IMR-90 (cell line): Measurements from ENCODE around the gene SPINT3. TPM values are rescaled to one million over a fixed set of nuclear protein-coding genes. Genes with fewer than 3 reads are reported as not detected.

ENCODE experiments used
- ATAC-seq: fragments of 200-7000 bp; cut with Tn5 transposase; 2 replicates; pipeline ENCODE4 v1.9.1; 2020; ENCODE audit warnings: low read depth, mild to moderate bottlenecking, moderate library complexity
- BruUV-seq: library from RNA; stranded (reverse); fragments of 400-500 nt; replicated peaks from 2 replicates; lab custom pipeline; 2021; lab: Mats Ljungman, UMichigan
- CTCF ChIA-PET: fragments of 300-600 bp; formaldehyde crosslinking; extraction: SDS; loops from one replicate; lab custom pipeline; 2021; ENCODE audit warnings: antibody characterized with exemption; lab: Yijun Ruan, JAX
- POLR2A ChIA-PET: fragments of 300-600 bp; sonication (Branson Sonifier 250); formaldehyde crosslinking; loops from one replicate; lab custom pipeline; 2022; ENCODE audit warnings: antibody characterized with exemption; ENCODE audit not compliant: unreplicated experiment; lab: Charles Lee
- DNase-seq: peaks from one replicate; pipeline ENCODE4 v3.0.0; 2013
- H2AFZ ChIP-seq: replicated peaks from 2 replicates; pipeline ENCODE3; 2013; ENCODE audit warnings: low read length, mild to moderate bottlenecking; ENCODE audit not compliant: poor library complexity
- H2AK5ac ChIP-seq: 2 replicates; pipeline ENCODE4 v1.6.1; 2013; ENCODE audit warnings: low read depth, low read length, inconsistent platforms
- H2AK9ac ChIP-seq: replicated peaks from 2 replicates; pipeline ENCODE3; 2013; ENCODE audit warnings: mild to moderate bottlenecking, low read depth, low read length, moderate library complexity; ENCODE audit not compliant: poor library complexity
- H2BK120ac ChIP-seq: 2 replicates; pipeline ENCODE4 v1.6.1; 2013; ENCODE audit warnings: low read depth, low read length, inconsistent platforms
- H2BK15ac ChIP-seq: 3 replicates; pipeline ENCODE4 v1.6.1; 2013; ENCODE audit warnings: low read depth, low read length, inconsistent platforms
- H2BK20ac ChIP-seq: 2 replicates; pipeline ENCODE4 v1.6.1; 2013; ENCODE audit warnings: low read depth, mild to moderate bottlenecking, inconsistent platforms, low read length, moderate library complexity
- H2BK5ac ChIP-seq: 2 replicates; pipeline ENCODE4 v1.6.1; 2013; ENCODE audit warnings: mild to moderate bottlenecking, low read depth, low read length, inconsistent platforms; ENCODE audit not compliant: poor library complexity, severe bottlenecking
- H3K14ac ChIP-seq: replicated peaks from 2 replicates; pipeline ENCODE4 v1.6.1; 2013; ENCODE audit warnings: low read depth, low read length, inconsistent platforms
- H3K18ac ChIP-seq: 2 replicates; pipeline ENCODE4 v1.6.1; 2013; ENCODE audit warnings: low read depth, low read length, control low read depth
- H3K23ac ChIP-seq: 2 replicates; pipeline ENCODE4 v1.6.1; 2013; ENCODE audit warnings: low read depth, low read length, inconsistent platforms
- H3K27ac ChIP-seq: 2 replicates; pipeline ENCODE4 v1.5.1; 2013; ENCODE audit warnings: mild to moderate bottlenecking, control low read depth, low read length; ENCODE audit not compliant: insufficient read depth
- H3K27me3 ChIP-seq: 2 replicates; pipeline ENCODE4 v1.6.1; 2013; ENCODE audit warnings: low read length; ENCODE audit not compliant: control insufficient read depth, insufficient read depth
- H3K36me3 ChIP-seq: 2 replicates; pipeline ENCODE4 v1.6.1; 2013; ENCODE audit warnings: low read length, mixed read lengths; ENCODE audit not compliant: control insufficient read depth, insufficient read depth
- H3K4ac ChIP-seq: 2 replicates; pipeline ENCODE4 v1.6.1; 2013; ENCODE audit warnings: low read depth, low read length, inconsistent platforms
- H3K4me1 ChIP-seq: 2 replicates; pipeline ENCODE4 v1.6.1; 2013; ENCODE audit warnings: low read length, mixed read lengths; ENCODE audit not compliant: control insufficient read depth, insufficient read depth
- H3K4me2 ChIP-seq: 2 replicates; pipeline ENCODE4 v1.6.1; 2013; ENCODE audit warnings: low read depth, mild to moderate bottlenecking, control low read depth, low read length, moderate library complexity
- H3K4me3 ChIP-seq: 2 replicates; pipeline ENCODE4 v1.5.1; 2013; ENCODE audit warnings: low read depth, mild to moderate bottlenecking, control low read depth, low read length, moderate library complexity; ENCODE audit not compliant: insufficient read depth
- H3K56ac ChIP-seq: 2 replicates; pipeline ENCODE4 v1.6.1; 2013; ENCODE audit warnings: low read length, inconsistent platforms; ENCODE audit not compliant: insufficient read depth; ENCODE audit errors: extremely low read depth
- H3K79me1 ChIP-seq, 2 experiments: 2 replicates each; pipeline ENCODE4 v1.6.1; 2013; ENCODE audit warnings: low read length in 2 of 2, inconsistent platforms in 1 of 2, low read depth in 1 of 2
- H3K9ac ChIP-seq: 2 replicates; pipeline ENCODE4 v1.6.1; 2013; ENCODE audit warnings: low read depth, low read length, control low read depth
- H3K9me1 ChIP-seq: 2 replicates; pipeline ENCODE4 v1.6.1; 2013; ENCODE audit warnings: low read length, inconsistent platforms; ENCODE audit not compliant: insufficient read depth
- H3K9me3 ChIP-seq: 2 replicates; pipeline ENCODE4 v1.6.1; 2013; ENCODE audit warnings: low read length; ENCODE audit not compliant: control insufficient read depth, insufficient read depth
- H4K20me1 ChIP-seq: 2 replicates; pipeline ENCODE4 v1.6.1; 2013; ENCODE audit warnings: low read length, inconsistent platforms; ENCODE audit not compliant: insufficient read depth
- H4K5ac ChIP-seq: 2 replicates; pipeline ENCODE4 v1.6.1; 2013; ENCODE audit warnings: mild to moderate bottlenecking, low read depth, low read length, control low read depth
- H4K8ac ChIP-seq, 2 experiments: 2 replicates each; pipeline ENCODE4 v1.6.1; 2013; ENCODE audit warnings: low read depth in 2 of 2, low read length in 2 of 2, control low read depth in 1 of 2, inconsistent platforms in 1 of 2
- H4K91ac ChIP-seq: 2 replicates; pipeline ENCODE4 v1.6.1; 2013; ENCODE audit warnings: low read depth, low read length, inconsistent platforms; ENCODE audit not compliant: insufficient read depth
- BHLHE40 ChIP-seq: fragments of 150-350 bp; IDR thresholded peaks from 2 replicates; pipeline ENCODE4 v1.6.1; 2016; ENCODE audit warnings: mild to moderate bottlenecking, low read depth, low read length
- CEBPB ChIP-seq: IDR thresholded peaks from 2 replicates; pipeline ENCODE4 v1.6.1; 2012; ENCODE audit warnings: low read depth, low read length, improper control_type of control experiment
- CHD1 ChIP-seq: IDR thresholded peaks from 2 replicates; pipeline ENCODE4 v1.6.1; 2012; ENCODE audit warnings: low read depth, low read length, improper control_type of control experiment
- ELK1 ChIP-seq: fragments of 150-350 bp; IDR thresholded peaks from 2 replicates; pipeline ENCODE4 v1.6.1; 2016; ENCODE audit warnings: low read depth, mild to moderate bottlenecking, low read length, moderate library complexity, borderline replicate concordance
- MAFK ChIP-seq: IDR thresholded peaks from 2 replicates; pipeline ENCODE4 v1.6.1; 2012; ENCODE audit warnings: low read depth, low read length, improper control_type of control experiment
- MAZ ChIP-seq: IDR thresholded peaks from 2 replicates; pipeline ENCODE4 v1.6.1; 2012; ENCODE audit warnings: low read depth, mild to moderate bottlenecking, low read length, improper control_type of control experiment, moderate library complexity, borderline replicate concordance
- NFE2L2 ChIP-seq: fragments of 150-350 bp; IDR thresholded peaks from 2 replicates; pipeline ENCODE4 v1.6.1; 2016; ENCODE audit warnings: low read depth, mild to moderate bottlenecking, low read length
- RAD21 ChIP-seq: IDR thresholded peaks from 2 replicates; pipeline ENCODE4 v1.6.1; 2012; ENCODE audit warnings: low read length, improper control_type of control experiment
- RFX5 ChIP-seq: IDR thresholded peaks from 2 replicates; pipeline ENCODE4 v1.8.0; 2012; ENCODE audit warnings: low read depth, mild to moderate bottlenecking, low read length, moderate library complexity
- SMC3 ChIP-seq: fragments of 150-350 bp; IDR thresholded peaks from 2 replicates; pipeline ENCODE4 v1.6.1; 2016; ENCODE audit warnings: low read depth, mild to moderate bottlenecking, antibody characterized with exemption, low read length, moderate library complexity
- WGBS, 2 experiments: methylation state at CpG; one replicate each; pipeline versions ENCODE4 v1.1.5 to v1.1.7; 2013; ENCODE audit warnings: missing lambda C conversion rate in 2 of 2; ENCODE audit not compliant: insufficient read length in 1 of 2; ENCODE audit errors: extremely low coverage in 2 of 2; 5-methylcytosine and 5-hydroxymethylcytosine counted together
- dilution Hi-C: fragments of 300-500 bp; cut with HindIII; formaldehyde crosslinking; loops from one replicate; pipeline ENCODE4 v1.14.3; 2018; ENCODE audit warnings: low sequenced_read_pairs; ENCODE audit not compliant: unreplicated experiment
- in situ Hi-C: fragments of 300-500 bp; cut with MboI; formaldehyde crosslinking; loops from 3 replicates; pipeline ENCODE4 v1.14.3; 2019; ENCODE audit warnings: low sequenced_read_pairs, inconsistent platforms, mixed read lengths
- intact Hi-C: fragments of 100-400 bp; cut with micrococcal nuclease; formaldehyde crosslinking; loops from 2 replicates; pipeline ENCODE4 v1.10.0; 2022
- polyA plus RNA-seq, 3 experiments: library from polyadenylated mRNA; depleted of rRNA; stranded (reverse); fragments of >200 nt; gene quantifications; 2 replicates each; pipeline ENCODE4 v1.2.3, GENCODE V29; 2012; ENCODE audit warnings: low replicate concordance in 1 of 3
- total RNA-seq: library from RNA; depleted of rRNA; stranded (reverse); fragments of >200 nt; gene quantifications from 2 replicates; pipeline ENCODE4 v1.2.3, GENCODE V29; 2012
- TF ChIP-seq, protein P1 (sequence below): fragments of 150-350 bp; IDR thresholded peaks from 2 replicates; pipeline ENCODE4 v1.6.1; 2017; ENCODE audit warnings: mild to moderate bottlenecking, antibody characterized with exemption, low read length, low read depth

SPINT3 gene
- total and polyA plus RNA-seq, 2 of the 4 experiments (the other 2 are of a cell fraction): not detected

DNA sequence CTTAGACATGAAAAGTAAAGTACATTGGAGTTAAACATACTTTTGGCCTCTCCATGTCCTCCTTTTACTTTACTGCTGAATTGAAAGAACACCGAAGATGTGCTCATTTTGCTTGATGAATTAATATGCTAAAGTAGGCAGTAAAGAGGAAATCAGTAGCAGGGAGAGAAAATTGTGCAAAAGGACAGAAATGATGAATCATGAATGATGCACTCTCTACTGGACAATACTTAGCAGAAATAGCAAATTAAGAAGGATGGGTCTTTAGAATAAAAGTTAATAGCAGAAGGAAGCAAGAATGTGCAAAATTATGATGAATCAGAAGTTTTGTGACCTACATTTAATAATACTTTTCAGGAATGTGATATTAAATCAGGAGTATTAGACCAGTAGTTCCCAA, 8.4 kb upstream of the SPINT3 start:
- Histone ChIP-seq H3K18ac (no peak overlapping the region), H3K4ac (no peak overlapping the region), H3K27me3 (no peaks in the 10 kb centered on the region), H2AFZ (no peak overlapping the region), H4K91ac (no peak overlapping the region), H2BK120ac (no peak overlapping the region), H3K36me3 (no peaks in the 10 kb centered on the region), H2AK5ac (no peak overlapping the region), H2AK9ac (no peak overlapping the region), H4K8ac (no peak overlapping the region), H3K23ac (no peak overlapping the region), H2BK15ac (no peak overlapping the region), H2BK5ac (no peak overlapping the region), H4K5ac (no peak overlapping the region), H3K9ac (no peak overlapping the region), H3K4me3 (no peak overlapping the region), H3K9me3 (no peaks in the 10 kb centered on the region), H3K14ac (no peak overlapping the region), H3K79me1 (no peaks in the 10 kb centered on the region), H3K27ac (no peak overlapping the region), H3K9me1 (no peaks in the 10 kb centered on the region), H3K56ac (no peak overlapping the region), H4K20me1 (no peaks in the 10 kb centered on the region), H3K4me1 (no peaks in the 10 kb centered on the region), H2BK20ac (no peak overlapping the region), H3K4me2 (no peak overlapping the region)
- intact Hi-C loops (no loop called here), in situ Hi-C loops (no loop called here), dilution Hi-C loops (no loop called here)
- TF ChIP-seq MAZ (no peak), ELK1 (no peak), BHLHE40 (no peak), NFE2L2 (no peak), SMC3 (no peak), RAD21 (no peak), RFX5 (no peak), CEBPB (no peak), MAFK (no peak), CHD1 (no peak)
- TF ChIP-seq, protein P1, sequence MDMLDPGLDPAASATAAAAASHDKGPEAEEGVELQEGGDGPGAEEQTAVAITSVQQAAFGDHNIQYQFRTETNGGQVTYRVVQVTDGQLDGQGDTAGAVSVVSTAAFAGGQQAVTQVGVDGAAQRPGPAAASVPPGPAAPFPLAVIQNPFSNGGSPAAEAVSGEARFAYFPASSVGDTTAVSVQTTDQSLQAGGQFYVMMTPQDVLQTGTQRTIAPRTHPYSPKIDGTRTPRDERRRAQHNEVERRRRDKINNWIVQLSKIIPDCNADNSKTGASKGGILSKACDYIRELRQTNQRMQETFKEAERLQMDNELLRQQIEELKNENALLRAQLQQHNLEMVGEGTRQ: no peak
- DNase-seq (no peak), ATAC-seq (no peak)
- no CpG with 5 or more reads among the region's 1 CpG for WGBS, 2 experiments
- ChIA-PET CTCF (no interaction called here), POLR2A (no interaction called here)
- BruUV-seq: no TSS peak
